ENCODE data around the gene CASP8. TPM values are rescaled to one million over a fixed set of nuclear protein-coding genes. Genes with fewer than 3 reads are reported as not detected.

CASP8 gene
- total and polyA plus RNA-seq, 2 of the 8 experiments (the other 6 are each of a cell fraction or from before 2014, with no cell fraction given), result 2.3 to 3.6 TPM

DNA sequence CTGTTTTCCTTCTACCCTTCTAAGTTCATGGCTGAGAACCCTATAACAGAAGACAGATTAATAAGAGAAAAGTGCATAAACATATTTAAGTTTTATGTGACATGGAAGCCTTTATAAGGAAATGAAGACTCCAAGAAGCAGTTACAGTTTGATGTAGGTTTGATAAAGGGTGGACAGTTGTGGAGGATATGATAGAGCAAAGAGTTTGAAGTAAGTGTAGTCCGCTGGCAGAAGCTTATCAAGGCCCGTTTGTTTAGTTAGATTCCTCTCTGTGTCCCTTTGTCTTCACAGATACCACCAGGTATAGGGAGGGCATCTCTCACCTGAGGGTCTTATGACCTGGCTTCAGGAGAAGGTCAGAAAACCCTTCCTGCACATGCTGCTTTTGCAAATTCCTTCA, 10.4 kb upstream of the CASP8 start:
- POLR2A ChIA-PET (ENCODE audit: partially characterized antibody), result interaction anchor here (0.6 kb wide), 1 partner anchor 1629 kb away, joined by 3 read pairs; no protein-coding TSS in a partner anchor
- Histone ChIP-seq H3K79me1 (ENCODE audit: low read depth, low read length) (no peaks in the 10 kb centered on the region), H2BK120ac (replicated peaks; ENCODE audit: low read depth, low read length) (no peak overlapping the region)

More for the DNA sequence above, 10.4 kb upstream of the CASP8 start:
- no peak overlapping the region for H4K5ac ChIP-seq (ENCODE audit: insufficient read length, low read depth, low read length)
- TF ChIP-seq SUZ12 (IDR thresholded peaks at IDR 0.05; ENCODE audit: low read length) (no peak), KDM4A (IDR thresholded peaks at IDR 0.05; ENCODE audit: low read depth, low read length, severe bottlenecking) (no peak), SIX5 (IDR thresholded peaks at IDR 0.05; ENCODE audit: low read depth, low read length) (no peak), POLR2A (IDR thresholded peaks at IDR 0.05; ENCODE audit: control extremely low read depth in 1 of 2, low read depth in 2 of 2, low read length in 2 of 2) (no peak), TCF12 (IDR thresholded peaks at IDR 0.05; ENCODE audit: low read depth, low read length) (no peak), SP4 (IDR thresholded peaks at IDR 0.05; ENCODE audit: low read length) (no peak), POLR2AphosphoS5 (IDR thresholded peaks at IDR 0.05; ENCODE audit: low read depth, low read length) (no peak)
- no peak overlapping the region for H2AK5ac ChIP-seq (ENCODE audit: low read depth, low read length)
- H3K79me2 ChIP-seq (ENCODE audit: control insufficient read depth in 1 of 2, insufficient read depth in 2 of 2, low read length in 2 of 2), result no peaks in the 10 kb centered on the region
- FAIRE-seq (no peak), DNase-seq (ENCODE audit: low read depth in 1 of 2, low spot score in 2 of 2) (peak in 1 of 2 experiments; percentile 8)
- no peak overlapping the region for H2BK12ac ChIP-seq (ENCODE audit: low read depth, low read length)
- H3K4me1 ChIP-seq (replicated peaks in 1 of 4; ENCODE audit: control insufficient read depth in 3 of 4, insufficient read depth in 4 of 4, low read length in 3 of 4), result peaks cover 0 to 5% (median 0%) of the 10 kb centered on the region in 4 experiments; a peak in 2 of 7 replicates
- no peaks in the 10 kb centered on the region for H3K27me3 ChIP-seq (replicated peaks in 1 of 4; ENCODE audit: control insufficient read depth in 3 of 4, extremely low read depth in 1 of 4, insufficient read depth in 3 of 4, low read length in 3 of 4)
- no peak overlapping the region for H3K9ac ChIP-seq (replicated peaks in 1 of 4; ENCODE audit: extremely low read depth in 1 of 4, low read depth in 3 of 4, low read length in 3 of 4)
- H4K20me1 ChIP-seq (replicated peaks in 1 of 2; ENCODE audit: control insufficient read depth in 1 of 2, insufficient read depth in 2 of 2, low read length in 2 of 2), result no peaks in the 10 kb centered on the region
- no peaks in the 10 kb centered on the region for H3K36me3 ChIP-seq (ENCODE audit: control insufficient read depth in 2 of 4, insufficient read depth in 4 of 4, low read length in 3 of 4)
- no peak overlapping the region for H3K56ac ChIP-seq (replicated peaks; ENCODE audit: insufficient read length, low read depth, low read length)
- H4K8ac ChIP-seq (ENCODE audit: extremely low read depth, insufficient read depth, low read length), result no peak overlapping the region
- no peak overlapping the region for H3K4me2 ChIP-seq (ENCODE audit: insufficient read depth in 1 of 2, low read depth in 2 of 2, low read length in 2 of 2)
- no peak overlapping the region for H3K4me3 ChIP-seq (ENCODE audit: extremely low read depth in 1 of 4, insufficient read depth in 2 of 4, low read depth in 3 of 4, low read length in 4 of 4)
- H3K4ac ChIP-seq (replicated peaks; ENCODE audit: insufficient read length, low read depth, low read length), result no peak overlapping the region
- no peaks in the 10 kb centered on the region for H3K23me2 ChIP-seq (ENCODE audit: low read depth, low read length)
- no peak overlapping the region for H3K14ac ChIP-seq (ENCODE audit: insufficient read length)
- H2BK20ac ChIP-seq (ENCODE audit: low read length), result no peak overlapping the region
- no peak overlapping the region for H3K18ac ChIP-seq (ENCODE audit: extremely low read depth, low read length)
- H3K9me3 ChIP-seq (ENCODE audit: insufficient read depth in 2 of 2, low read depth in 1 of 2, low read length in 1 of 2), result no peaks in the 10 kb centered on the region
- WGBS, 2 experiments (ENCODE audit: extremely low coverage in 1 of 2, insufficient coverage in 1 of 2, insufficient read length in 1 of 2, insufficient replicate concordance in 2 of 2, low coverage in 1 of 2, low lambda C conversion rate in 2 of 2, missing lambda C conversion rate in 1 of 2), result 100% methylated on average over 2 of the region's 2 CpGs; no CpG with 5 or more reads in 1 of the 2 experiments
- no peak overlapping the region for H4K91ac ChIP-seq (replicated peaks; ENCODE audit: insufficient read length, low read length)
- H2BK15ac ChIP-seq (ENCODE audit: low read length), result no peak overlapping the region
- no peak overlapping the region for H3K27ac ChIP-seq (ENCODE audit: low read depth, low read length)
- H2AFZ ChIP-seq (ENCODE audit: low read length), result no peak overlapping the region
- CTCF ChIA-PET (ENCODE audit: partially characterized antibody), result no interaction called here
- H2BK5ac ChIP-seq (ENCODE audit: low read depth, low read length), result no peak overlapping the region
- no peak overlapping the region for H3K23ac ChIP-seq (ENCODE audit: insufficient read length)
